ENCODE results near the gene ASB13. TPM values are rescaled to one million over a fixed set of nuclear protein-coding genes. Genes with fewer than 3 reads are reported as not detected.

Gene ASB13
- total RNA-seq, 1 donor from 2014 or later: 6.7 TPM

Small RNA genes within 50 kb of the gene (small RNA-seq; reads per million reads assigned to genes)
- not detected for gene AL365356.2 (ENCODE audit: low replicate concordance)
- gene RN7SL445P (ENCODE audit: low replicate concordance): not detected

Other genes with a start within 250 kb of the ASB13 start
- gene CALML5, start 167.0 kb downstream of the ASB13 start, total RNA-seq: 133 TPM
- gene CALML3, start 141.6 kb downstream of the ASB13 start, total RNA-seq: 9.8 TPM
- gene TASOR2, start 18.2 kb upstream of the ASB13 start, total RNA-seq: 80.8 TPM
- gene GDI2, start 146.8 kb upstream of the ASB13 start, total RNA-seq: 307 TPM
- gene ANKRD16, start 223.3 kb upstream of the ASB13 start, total RNA-seq: 6.8 TPM
- gene FBH1, start 223.6 kb upstream of the ASB13 start, total RNA-seq: 56.4 TPM

All from skin of body (tissue), 2 donors.